Measurements from ENCODE around the gene TRAM2. TPM values are rescaled to one million over a fixed set of nuclear protein-coding genes. Genes with fewer than 3 reads are reported as not detected.

TRAM2 gene
- total and polyA plus RNA-seq, 9 of the 15 experiments (the other 6 are each of a cell fraction or from before 2014, with no cell fraction given) = 2.6 to 13.3 (median 8.9) TPM

GRCh38 chr6:52503851-52504781, 72.7 kb downstream of the TRAM2 start (continued):
- TF ChIP-seq CHD7 (IDR thresholded peaks at IDR 0.05; ENCODE audit: low read depth, low read length) (no peak), TFAP4 (CRISPR knock-in tag; IDR thresholded peaks at IDR 0.05; ENCODE audit: borderline replicate concordance) (0 out of 2 replicates have a peak, but pooled peaks have one; percentile 5), HDAC2 (IDR thresholded peaks at IDR 0.05) (peak; percentile 34; the same call in 1 of the 2 replicates), ZNF717 (CRISPR knock-in tag; IDR thresholded peaks at IDR 0.05) (no peak), RUNX1 (IDR thresholded peaks at IDR 0.05; ENCODE audit: low read depth) (no peak)
- TF ChIP-seq, protein P1, sequence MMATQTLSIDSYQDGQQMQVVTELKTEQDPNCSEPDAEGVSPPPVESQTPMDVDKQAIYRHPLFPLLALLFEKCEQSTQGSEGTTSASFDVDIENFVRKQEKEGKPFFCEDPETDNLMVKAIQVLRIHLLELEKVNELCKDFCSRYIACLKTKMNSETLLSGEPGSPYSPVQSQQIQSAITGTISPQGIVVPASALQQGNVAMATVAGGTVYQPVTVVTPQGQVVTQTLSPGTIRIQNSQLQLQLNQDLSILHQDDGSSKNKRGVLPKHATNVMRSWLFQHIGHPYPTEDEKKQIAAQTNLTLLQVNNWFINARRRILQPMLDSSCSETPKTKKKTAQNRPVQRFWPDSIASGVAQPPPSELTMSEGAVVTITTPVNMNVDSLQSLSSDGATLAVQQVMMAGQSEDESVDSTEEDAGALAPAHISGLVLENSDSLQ (IDR thresholded peaks at IDR 0.05) = peak; percentile 73
- TF ChIP-seq, protein P2, sequence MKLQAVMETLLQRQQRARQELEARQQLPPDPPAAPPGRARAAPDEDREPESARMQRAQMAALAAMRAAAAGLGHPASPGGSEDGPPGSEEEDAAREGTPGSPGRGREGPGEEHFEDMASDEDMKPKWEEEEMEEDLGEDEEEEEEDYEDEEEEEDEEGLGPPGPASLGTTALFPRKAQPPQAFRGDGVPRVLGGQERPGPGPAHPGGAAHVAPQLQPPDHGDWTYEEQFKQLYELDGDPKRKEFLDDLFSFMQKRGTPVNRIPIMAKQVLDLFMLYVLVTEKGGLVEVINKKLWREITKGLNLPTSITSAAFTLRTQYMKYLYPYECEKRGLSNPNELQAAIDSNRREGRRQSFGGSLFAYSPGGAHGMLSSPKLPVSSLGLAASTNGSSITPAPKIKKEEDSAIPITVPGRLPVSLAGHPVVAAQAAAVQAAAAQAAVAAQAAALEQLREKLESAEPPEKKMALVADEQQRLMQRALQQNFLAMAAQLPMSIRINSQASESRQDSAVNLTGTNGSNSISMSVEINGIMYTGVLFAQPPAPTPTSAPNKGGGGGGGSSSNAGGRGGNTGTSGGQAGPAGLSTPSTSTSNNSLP (IDR thresholded peaks at IDR 0.05; ENCODE audit: borderline replicate concordance, low read depth, low read length) = no peak
